ENCODE results near the gene AP3S2. TPM values are rescaled to one million over a fixed set of nuclear protein-coding genes. Genes with fewer than 3 reads are reported as not detected.

The AP3S2 gene
- total RNA-seq, 1 donor = 73.0 TPM

DNA sequence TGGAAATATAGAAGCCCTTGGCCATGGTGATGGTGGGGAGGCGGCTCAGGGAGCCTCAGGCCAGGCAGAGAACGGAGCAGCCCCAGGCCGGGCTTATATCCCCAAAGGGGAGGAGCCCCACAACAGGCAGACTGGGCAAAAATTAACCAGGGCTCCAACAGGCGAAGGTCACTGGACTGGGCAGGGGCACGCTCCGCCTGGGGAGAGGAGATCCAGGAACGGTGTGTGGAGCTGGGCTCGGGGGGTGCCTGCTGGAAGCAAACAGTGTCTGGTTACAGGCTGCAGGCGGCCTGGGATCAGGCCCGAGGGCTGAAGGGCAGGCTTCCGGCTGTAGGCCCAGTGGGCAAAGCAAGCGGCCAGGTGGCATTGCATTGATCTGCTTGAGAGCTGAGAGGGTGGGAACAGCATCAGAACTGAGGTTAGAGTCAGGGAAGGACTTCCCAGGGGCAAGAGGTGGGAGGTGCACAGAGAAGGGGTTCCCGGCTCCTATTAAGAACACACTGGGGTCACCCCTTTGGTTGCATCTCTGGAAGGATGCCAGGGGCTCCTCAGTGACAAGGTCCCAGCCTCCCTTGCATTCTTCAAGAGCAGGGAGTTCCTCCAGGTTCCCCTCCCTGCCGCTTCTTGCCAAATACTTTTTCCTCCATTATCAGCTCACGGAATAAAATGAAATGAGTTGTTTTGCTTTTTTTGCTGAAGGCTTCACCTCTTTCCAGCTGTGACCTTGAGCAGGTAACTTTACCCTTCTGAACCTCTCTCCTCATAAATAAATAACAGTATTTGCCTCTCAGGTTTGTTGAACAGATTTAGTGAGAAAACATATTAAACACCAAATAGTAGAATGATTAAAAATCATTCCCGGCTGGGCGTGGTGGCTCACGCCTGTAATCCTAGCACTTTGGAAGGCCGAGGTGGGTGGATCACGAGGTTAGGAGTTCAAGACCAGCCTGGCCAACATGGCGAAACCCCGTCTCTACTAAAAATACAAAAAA, 86.9 kb downstream of the AP3S2 start:
- DNase-seq (ENCODE audit: low read depth) = no peak
- TF ChIP-seq, protein P1, sequence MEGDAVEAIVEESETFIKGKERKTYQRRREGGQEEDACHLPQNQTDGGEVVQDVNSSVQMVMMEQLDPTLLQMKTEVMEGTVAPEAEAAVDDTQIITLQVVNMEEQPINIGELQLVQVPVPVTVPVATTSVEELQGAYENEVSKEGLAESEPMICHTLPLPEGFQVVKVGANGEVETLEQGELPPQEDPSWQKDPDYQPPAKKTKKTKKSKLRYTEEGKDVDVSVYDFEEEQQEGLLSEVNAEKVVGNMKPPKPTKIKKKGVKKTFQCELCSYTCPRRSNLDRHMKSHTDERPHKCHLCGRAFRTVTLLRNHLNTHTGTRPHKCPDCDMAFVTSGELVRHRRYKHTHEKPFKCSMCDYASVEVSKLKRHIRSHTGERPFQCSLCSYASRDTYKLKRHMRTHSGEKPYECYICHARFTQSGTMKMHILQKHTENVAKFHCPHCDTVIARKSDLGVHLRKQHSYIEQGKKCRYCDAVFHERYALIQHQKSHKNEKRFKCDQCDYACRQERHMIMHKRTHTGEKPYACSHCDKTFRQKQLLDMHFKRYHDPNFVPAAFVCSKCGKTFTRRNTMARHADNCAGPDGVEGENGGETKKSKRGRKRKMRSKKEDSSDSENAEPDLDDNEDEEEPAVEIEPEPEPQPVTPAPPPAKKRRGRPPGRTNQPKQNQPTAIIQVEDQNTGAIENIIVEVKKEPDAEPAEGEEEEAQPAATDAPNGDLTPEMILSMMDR (IDR thresholded peaks at IDR 0.05; ENCODE audit: insufficient read depth, low read depth, low read length) = no peak
- H3K4me3 ChIP-seq (ENCODE audit: low read depth, low read length) = no peak overlapping the region

DNA sequence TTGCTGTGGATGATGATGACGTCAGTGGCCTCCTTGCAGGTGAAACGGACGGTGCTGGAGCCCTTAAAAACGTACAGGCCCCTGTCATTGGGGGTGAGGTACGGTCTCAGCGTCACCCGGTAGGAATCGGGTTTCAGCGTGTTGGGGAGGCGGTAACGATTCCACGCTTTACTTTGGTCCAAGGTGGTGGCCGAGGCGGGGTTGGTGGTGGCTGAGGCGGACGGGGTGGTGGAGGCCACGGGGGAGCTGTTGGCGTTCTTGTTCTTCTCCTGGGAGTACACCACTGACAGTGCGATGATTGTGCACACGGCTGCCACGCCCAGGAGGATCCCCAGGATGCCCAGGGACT, 87.6 kb downstream of the AP3S2 start:
- no peak overlapping the region for H3K4me3 ChIP-seq (ENCODE audit: low read depth, low read length)
- no peak for DNase-seq (ENCODE audit: low read depth)
- TF ChIP-seq, protein P1 (IDR thresholded peaks at IDR 0.05; ENCODE audit: insufficient read depth, low read depth, low read length) = no peak

DNA sequence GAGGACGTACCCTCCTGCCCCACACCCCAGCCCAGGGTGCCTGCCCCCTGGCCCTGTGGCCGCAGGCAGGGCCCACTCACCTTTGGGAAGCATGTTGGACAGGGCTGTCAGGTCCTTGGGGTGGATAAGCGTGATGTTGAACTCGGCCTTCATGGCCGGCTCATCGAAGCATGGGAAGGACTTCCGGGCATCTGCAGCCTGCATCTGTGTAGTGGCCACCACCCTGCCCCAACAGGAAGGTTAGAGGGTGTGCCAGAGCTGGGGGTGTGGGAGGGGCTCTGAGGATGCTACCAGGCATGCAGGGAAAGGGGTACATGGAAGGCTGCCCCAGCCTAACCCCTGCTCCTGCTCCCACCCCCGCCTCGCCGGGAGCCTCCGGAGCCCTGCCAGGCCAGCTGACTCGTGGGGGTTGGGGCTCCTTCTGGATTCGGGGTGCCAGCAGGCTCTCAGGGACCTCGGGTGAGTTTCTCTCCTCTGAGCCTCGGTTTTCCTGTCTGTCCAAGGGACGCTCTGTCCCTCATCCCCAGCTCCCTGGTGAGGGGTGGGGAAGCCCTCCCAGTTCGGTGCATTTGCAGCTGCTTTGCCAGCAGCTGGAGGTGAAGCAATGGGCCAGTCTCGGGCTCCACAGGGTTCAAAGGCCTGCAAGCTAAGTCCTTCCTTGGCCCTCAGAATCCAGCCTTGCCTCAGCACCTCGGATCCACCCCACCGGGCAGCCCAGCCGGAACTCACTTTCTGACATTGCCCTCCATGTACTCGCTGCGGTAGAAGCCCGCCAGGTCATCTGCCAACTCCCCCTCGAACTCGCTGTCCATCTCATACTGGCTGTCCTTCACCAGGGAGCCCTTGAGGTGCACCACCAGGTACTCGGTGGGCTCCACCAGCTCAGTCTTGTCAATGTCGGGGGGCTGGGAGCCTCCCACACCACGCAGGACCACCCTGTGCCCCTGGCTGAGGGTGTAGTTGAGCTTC, 88.3 kb downstream of the AP3S2 start:
- TF ChIP-seq, protein P1 (IDR thresholded peaks at IDR 0.05; ENCODE audit: insufficient read depth, low read depth, low read length) = no peak
- no peak for DNase-seq (ENCODE audit: low read depth)
- no peak overlapping the region for H3K4me3 ChIP-seq (ENCODE audit: low read depth, low read length)

DNA sequence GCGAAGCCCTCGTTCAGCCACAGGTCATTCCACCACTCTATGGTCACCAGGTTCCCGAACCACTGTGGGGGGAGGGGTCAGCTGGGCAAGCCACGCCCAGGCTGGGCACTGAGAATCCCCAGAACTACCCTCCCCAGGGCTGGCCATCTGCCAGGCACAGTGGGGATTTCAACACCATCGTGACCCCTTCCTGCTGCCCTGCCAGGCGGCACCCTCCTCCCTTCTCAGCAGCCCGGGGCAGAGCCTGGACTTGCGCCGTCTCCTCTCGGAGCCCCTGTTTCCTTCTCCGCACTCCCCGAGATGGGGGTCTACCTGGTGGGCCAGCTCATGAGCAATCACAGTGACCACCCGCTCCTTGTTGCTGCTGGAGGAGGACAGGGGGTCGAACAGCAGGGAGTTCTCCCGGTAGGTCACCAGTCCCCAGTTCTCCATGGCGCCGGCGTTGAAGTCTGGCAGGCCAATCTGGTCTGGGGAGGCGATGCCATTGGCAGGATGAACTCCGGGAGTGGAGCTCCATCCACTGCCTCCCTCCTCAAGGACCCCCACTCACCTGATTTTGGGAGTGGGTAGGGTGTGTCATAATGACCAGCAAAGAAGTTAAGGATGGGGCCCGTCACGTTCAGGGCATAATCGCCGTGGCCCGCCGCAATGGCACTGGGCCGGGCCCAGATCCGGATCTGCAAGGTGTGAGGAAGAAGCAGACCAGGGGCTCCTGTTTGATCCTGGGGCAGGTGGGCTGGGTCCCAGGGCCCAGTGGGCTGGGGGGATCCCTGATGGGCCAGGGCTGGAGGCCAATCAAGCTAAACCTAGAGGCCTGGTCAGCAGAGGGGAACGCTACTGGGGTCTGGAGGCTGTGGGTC, 89.6 kb downstream of the AP3S2 start:
- TF ChIP-seq, protein P1 (IDR thresholded peaks at IDR 0.05; ENCODE audit: insufficient read depth, low read depth, low read length) = no peak

DNA sequence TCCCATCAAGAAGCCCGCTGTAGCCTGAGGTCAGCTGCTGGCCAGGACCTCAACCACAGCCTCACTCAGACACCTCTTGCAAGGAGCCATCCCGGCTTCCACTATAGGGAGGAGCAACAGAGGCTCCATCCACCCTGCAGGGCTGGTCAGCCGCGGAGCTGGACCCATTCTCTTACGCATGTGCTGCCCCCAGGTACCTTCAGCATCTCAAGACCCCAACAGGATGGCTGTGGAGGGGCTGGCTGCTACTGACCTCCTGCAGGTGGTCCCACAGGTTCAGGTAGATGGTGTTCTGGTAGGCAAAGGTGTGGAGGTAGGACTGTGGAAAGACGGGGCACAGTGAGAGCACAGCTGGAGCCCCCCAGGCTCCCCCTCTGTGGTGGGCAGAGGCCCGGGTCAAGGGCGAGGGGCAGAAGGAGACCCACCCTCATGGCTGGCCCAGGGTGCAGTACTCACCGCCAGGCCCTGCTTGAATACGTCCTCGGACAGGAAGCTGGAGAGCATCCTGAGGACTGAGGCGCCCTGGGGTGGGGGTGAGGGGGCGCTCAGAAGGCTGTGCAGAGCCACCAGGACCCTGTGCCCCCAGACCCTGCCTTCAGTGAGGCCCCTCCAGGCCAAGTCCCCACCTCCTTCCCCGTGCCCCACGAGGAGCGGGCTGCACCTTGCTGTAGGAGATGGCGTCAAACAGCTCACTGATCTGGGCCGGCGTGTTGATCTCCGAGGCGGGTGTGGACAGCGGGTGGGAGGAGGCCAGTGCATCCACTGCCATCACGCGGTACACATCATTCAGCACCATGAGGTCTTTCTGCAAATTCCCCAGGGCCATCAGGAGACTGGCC, 90.6 kb downstream of the AP3S2 start:
- TF ChIP-seq, protein P1 (IDR thresholded peaks at IDR 0.05; ENCODE audit: insufficient read depth, low read depth, low read length) = no peak
- DNase-seq (ENCODE audit: low read depth) = no peak
- H3K4me3 ChIP-seq (ENCODE audit: low read depth, low read length) = no peak overlapping the region

More for the DNA sequence above, 89.6 kb downstream of the AP3S2 start:
- DNase-seq (ENCODE audit: low read depth) = no peak
- H3K4me3 ChIP-seq (ENCODE audit: low read depth, low read length) = no peak overlapping the region
